Lower leg skin (tissue), 3 donors: Measurements from ENCODE around the gene ODAPH.

Experiments used
- CTCF ChIP-seq, 3 donors: fragments of 450-650 bp; IDR thresholded peaks; one replicate each; pipeline ENCODE4 v1.5.1; 2016; ENCODE audit warnings: antibody characterized with exemption in 3 of 3, mild to moderate bottlenecking in 3 of 3, moderate library complexity in 2 of 3
- POLR2A ChIP-seq, 2 donors: fragments of 450-650 bp; IDR thresholded peaks; one replicate each; pipeline ENCODE4 v1.6.1; 2016 to 2017; ENCODE audit warnings: antibody characterized with exemption in 2 of 2, mild to moderate bottlenecking in 1 of 2, moderate library complexity in 1 of 2

GRCh38 chr4:75513526-75514130 is 42.2 kb upstream of the ODAPH start:
- TF ChIP-seq CTCF (IDR thresholded peaks at IDR 0.05) (no peak), POLR2A (IDR thresholded peaks at IDR 0.05) (no peak)
